Measurements from ENCODE around the gene RANBP1.

Gene RANBP1

GRCh38 chr22:20130319-20130718, 14.4 kb downstream of the RANBP1 start:
- Histone ChIP-seq H4K20me1 (peaks cover 78% of the 10 kb centered on the region), H3K4me1 (peaks cover 87% of the 10 kb centered on the region), H3K27me3 (no peaks in the 10 kb centered on the region), H3K9ac (peak overlapping the region; percentile 85), H3K4me3 (peak overlapping the region; percentile 82), H3K27ac (peak overlapping the region; percentile 88), H3K4me2 (peak overlapping the region; percentile 92), H3K9me3 (no peaks in the 10 kb centered on the region), H3K36me3 (peaks cover 36% of the 10 kb centered on the region)
- TF ChIP-seq Cebpa-rat (IDR thresholded peaks at IDR 0.05): no peak

- Histone ChIP-seq H3K4me2 (peak overlapping the region; percentile 92), H4K20me1 (peaks cover 78% of the 10 kb centered on the region), H3K36me3 (peaks cover 29% of the 10 kb centered on the region), H3K27me3 (no peaks in the 10 kb centered on the region), H3K4me1 (peaks cover 87% of the 10 kb centered on the region), H3K9me3 (no peaks in the 10 kb centered on the region), H3K27ac (peak overlapping the region; percentile 88), H3K4me3 (peak overlapping the region; percentile 82), H3K9ac (peak overlapping the region; percentile 85)
- TF ChIP-seq Cebpa-rat (IDR thresholded peaks at IDR 0.05): no peak
Measured at GRCh38 chr22:20130731-20131596, 15.1 kb downstream of the RANBP1 start.

- no peak for TF ChIP-seq Cebpa-rat (IDR thresholded peaks at IDR 0.05)
- peak within 1 kb of the TSS; percentile 88 for H3K27ac ChIP-seq
Measured at GRCh38 chr22:20131597-20131858, 15.6 kb downstream of the RANBP1 start, which contains the start of gene ZDHHC8. TSS of gene ZDHHC8 (plus strand) at chr22:20131804. CDS start at chr22:20131948, 144 bp downstream.

GRCh38 chr22:20131859-20132685, 16.2 kb downstream of the RANBP1 start:
- Histone ChIP-seq H3K36me3 (peaks cover 19% of the 10 kb centered on the region), H3K4me3 (peak overlapping the region; percentile 82), H3K4me1 (peaks cover 87% of the 10 kb centered on the region), H3K9me3 (no peaks in the 10 kb centered on the region), H3K9ac (peak overlapping the region; percentile 85), H3K27ac (peak overlapping the region; percentile 75), H4K20me1 (peaks cover 79% of the 10 kb centered on the region), H3K4me2 (peak overlapping the region; percentile 99), H3K27me3 (no peaks in the 10 kb centered on the region)
- no peak for TF ChIP-seq Cebpa-rat (IDR thresholded peaks at IDR 0.05)

More at GRCh38 chr22:20131597-20131858, 15.6 kb downstream of the RANBP1 start, which contains the start of gene ZDHHC8:
- Histone ChIP-seq H3K4me3 (peak within 1 kb of the TSS; percentile 82), H3K36me3 (peaks cover 24% of the 10 kb centered on the region), H3K4me1 (peaks cover 87% of the 10 kb centered on the region), H4K20me1 (peaks cover 78% of the 10 kb centered on the region), H3K9ac (peak within 1 kb of the TSS; percentile 85), H3K9me3 (no peaks in the 10 kb centered on the region), H3K27me3 (no peaks in the 10 kb centered on the region), H3K4me2 (peak within 1 kb of the TSS; percentile 99)

GRCh38 chr22:20132686-20133246, 16.9 kb downstream of the RANBP1 start:
- no peaks in the 10 kb centered on the region for H3K27me3 ChIP-seq
- H3K27ac ChIP-seq: peak overlapping the region; percentile 75
- no peak for TF ChIP-seq Cebpa-rat (IDR thresholded peaks at IDR 0.05)
- peak overlapping the region; percentile 85 for H3K9ac ChIP-seq
- H3K4me1 ChIP-seq: peaks cover 87% of the 10 kb centered on the region
- H3K4me2 ChIP-seq: peak overlapping the region; percentile 99
- H3K9me3 ChIP-seq: no peaks in the 10 kb centered on the region
- peaks cover 12% of the 10 kb centered on the region for H3K36me3 ChIP-seq
- H3K4me3 ChIP-seq: peak overlapping the region; percentile 82
- peaks cover 79% of the 10 kb centered on the region for H4K20me1 ChIP-seq

- Histone ChIP-seq H3K27me3 (no peaks in the 10 kb centered on the region), H3K36me3 (peaks cover 3% of the 10 kb centered on the region), H4K20me1 (peaks cover 78% of the 10 kb centered on the region), H3K4me3 (no peak overlapping the region), H3K9me3 (no peaks in the 10 kb centered on the region), H3K9ac (no peak overlapping the region), H3K27ac (no peak overlapping the region), H3K4me2 (peak overlapping the region; percentile 99), H3K4me1 (peaks cover 82% of the 10 kb centered on the region)
- no peak for TF ChIP-seq Cebpa-rat (IDR thresholded peaks at IDR 0.05)
Measured at GRCh38 chr22:20133930-20134549, 18.1 kb downstream of the RANBP1 start.

- H3K36me3 ChIP-seq: peaks cover 15% of the 10 kb centered on the region
- no peak for TF ChIP-seq Cebpa-rat (IDR thresholded peaks at IDR 0.05)
- peaks cover 70% of the 10 kb centered on the region for H3K4me1 ChIP-seq
- peak overlapping the region; percentile 99 for H3K4me2 ChIP-seq
- no peaks in the 10 kb centered on the region for H3K27me3 ChIP-seq
- no peak overlapping the region for H3K4me3 ChIP-seq
- H3K27ac ChIP-seq: peak overlapping the region; percentile 69
- peak overlapping the region; percentile 67 for H3K9ac ChIP-seq
- H4K20me1 ChIP-seq: peaks cover 81% of the 10 kb centered on the region
- no peaks in the 10 kb centered on the region for H3K9me3 ChIP-seq
Measured at GRCh38 chr22:20135265-20135664, 19.4 kb downstream of the RANBP1 start.

- peak overlapping the region; percentile 69 for H3K27ac ChIP-seq
- peaks cover 69% of the 10 kb centered on the region for H3K4me1 ChIP-seq
- peaks cover 22% of the 10 kb centered on the region for H3K36me3 ChIP-seq
- H4K20me1 ChIP-seq: peaks cover 89% of the 10 kb centered on the region
- no peaks in the 10 kb centered on the region for H3K9me3 ChIP-seq
- H3K27me3 ChIP-seq: no peaks in the 10 kb centered on the region
- H3K9ac ChIP-seq: peak overlapping the region; percentile 67
- no peak overlapping the region for H3K4me3 ChIP-seq
- TF ChIP-seq Cebpa-rat (IDR thresholded peaks at IDR 0.05): no peak
- peak overlapping the region; percentile 99 for H3K4me2 ChIP-seq
Measured at GRCh38 chr22:20135806-20136602, 20.1 kb downstream of the RANBP1 start.

GRCh38 chr22:20136603-20136873, 20.6 kb downstream of the RANBP1 start:
- no peaks in the 10 kb centered on the region for H3K9me3 ChIP-seq
- peak overlapping the region; percentile 99 for H3K4me2 ChIP-seq
- H3K27ac ChIP-seq: peak overlapping the region; percentile 69
- H3K4me3 ChIP-seq: no peak overlapping the region
- H3K9ac ChIP-seq: peak overlapping the region; percentile 44; the same call in 1 of the 2 replicates
- TF ChIP-seq Cebpa-rat (IDR thresholded peaks at IDR 0.05): no peak
- peaks cover 74% of the 10 kb centered on the region for H3K4me1 ChIP-seq
- H3K36me3 ChIP-seq: peaks cover 28% of the 10 kb centered on the region
- peaks cover 94% of the 10 kb centered on the region for H4K20me1 ChIP-seq
- H3K27me3 ChIP-seq: no peaks in the 10 kb centered on the region

Data from BLaER1 (cell line).